H9 (cell line): ENCODE results near the gene PRKCD. TPM values are rescaled to one million over a fixed set of nuclear protein-coding genes. Genes with fewer than 3 reads are reported as not detected.

Experiments used
- DNase-seq: peaks from one replicate; pipeline ENCODE4 v3.0.0-alpha.2; 2017
- H2AFZ ChIP-seq: one replicate; pipeline ENCODE4 v1.6.1; 2013; ENCODE audit warnings: mild to moderate bottlenecking, low read length, control low read depth, moderate library complexity
- H2AK5ac ChIP-seq: 2 replicates; pipeline ENCODE4 v1.6.1; 2013; ENCODE audit warnings: low read length, control low read depth, mixed read lengths; ENCODE audit not compliant: insufficient read length
- H2BK120ac ChIP-seq: one replicate; pipeline ENCODE4 v1.6.1; 2013; ENCODE audit warnings: low read depth, mild to moderate bottlenecking, low read length, control low read depth, inconsistent platforms; ENCODE audit not compliant: poor library complexity, severe bottlenecking
- H2BK12ac ChIP-seq: 2 replicates; pipeline ENCODE4 v1.6.1; 2013; ENCODE audit warnings: low read length, control low read depth, mixed read lengths, low read depth; ENCODE audit not compliant: insufficient read length
- H2BK15ac ChIP-seq: 2 replicates; pipeline ENCODE4 v1.6.1; 2013; ENCODE audit warnings: low read depth, low read length, control low read depth
- H2BK20ac ChIP-seq: one replicate; pipeline ENCODE4 v1.6.1; 2013; ENCODE audit warnings: low read depth, mild to moderate bottlenecking, low read length, control low read depth, inconsistent platforms; ENCODE audit not compliant: poor library complexity, severe bottlenecking
- H2BK5ac ChIP-seq: 2 replicates; pipeline ENCODE4 v1.6.1; 2013; ENCODE audit warnings: low read length, control low read depth, mixed read lengths; ENCODE audit not compliant: insufficient read length
- H3K14ac ChIP-seq: 2 replicates; pipeline ENCODE4 v1.6.1; 2013; ENCODE audit warnings: low read length, control low read depth; ENCODE audit not compliant: insufficient read depth
- H3K18ac ChIP-seq: 2 replicates; pipeline ENCODE4 v1.6.1; 2013; ENCODE audit warnings: low read depth, mild to moderate bottlenecking, mixed read lengths, low read length, control low read depth; ENCODE audit not compliant: insufficient read length
- H3K23ac ChIP-seq: 2 replicates; pipeline ENCODE4 v1.6.1; 2013; ENCODE audit warnings: low read length, control low read depth, mixed read lengths, low read depth; ENCODE audit not compliant: insufficient read length
- H3K23me2 ChIP-seq: 2 replicates; pipeline ENCODE4 v1.6.1; 2013; ENCODE audit warnings: low read depth, mild to moderate bottlenecking, mixed read lengths, low read length, control low read depth; ENCODE audit not compliant: insufficient read length, poor library complexity, severe bottlenecking
- H3K27ac ChIP-seq: 2 replicates; pipeline ENCODE4 v1.5.1; 2013; ENCODE audit warnings: low read length, control low read depth, mixed read lengths, low read depth; ENCODE audit not compliant: insufficient read length
- H3K27me3 ChIP-seq: 2 replicates; pipeline ENCODE4 v1.6.1; 2013; ENCODE audit warnings: low read length, control low read depth, inconsistent platforms; ENCODE audit not compliant: insufficient read depth
- H3K4ac ChIP-seq: 2 replicates; pipeline ENCODE4 v1.6.1; 2013; ENCODE audit warnings: low read depth, mild to moderate bottlenecking, control low read depth, inconsistent platforms, low read length, moderate library complexity
- H3K4me1 ChIP-seq: 2 replicates; pipeline ENCODE4 v1.6.1; 2013; ENCODE audit warnings: low read length, control low read depth, inconsistent platforms; ENCODE audit not compliant: insufficient read depth
- H3K4me2 ChIP-seq: 2 replicates; pipeline ENCODE4 v1.6.1; 2013; ENCODE audit warnings: low read length, control low read depth, mixed read lengths; ENCODE audit not compliant: insufficient read length, insufficient read depth
- H3K56ac ChIP-seq: 2 replicates; pipeline ENCODE4 v1.6.1; 2013; ENCODE audit warnings: low read depth, mild to moderate bottlenecking, mixed read lengths, low read length, control low read depth; ENCODE audit not compliant: insufficient read length
- H3K79me1 ChIP-seq: 2 replicates; pipeline ENCODE4 v1.6.1; 2013; ENCODE audit warnings: low read depth, mild to moderate bottlenecking, moderate library complexity, low read length, control low read depth, inconsistent platforms; ENCODE audit not compliant: insufficient read depth, poor library complexity, severe bottlenecking
- H3K79me2 ChIP-seq: 2 replicates; pipeline ENCODE4 v1.6.1; 2013; ENCODE audit warnings: low read length, control low read depth, inconsistent platforms; ENCODE audit not compliant: insufficient read depth
- H3K9ac ChIP-seq: 2 replicates; pipeline ENCODE4 v1.6.1; 2013; ENCODE audit warnings: low read length, control low read depth, mixed read lengths; ENCODE audit not compliant: insufficient read length; ENCODE audit errors: extremely low read depth
- H3K9me3 ChIP-seq: one replicate; pipeline ENCODE4 v1.6.1; 2013; ENCODE audit warnings: low read depth, low read length, inconsistent platforms; ENCODE audit not compliant: control insufficient read depth
- H3T11ph ChIP-seq: one replicate; pipeline ENCODE4 v1.6.1; 2013; ENCODE audit warnings: mild to moderate bottlenecking, low read length, control low read depth, inconsistent platforms
- H4K20me1 ChIP-seq: one replicate; pipeline ENCODE4 v1.6.1; 2013; ENCODE audit not compliant: control insufficient read depth, insufficient read length, insufficient read depth
- H4K5ac ChIP-seq: 2 replicates; pipeline ENCODE4 v1.6.1; 2013; ENCODE audit warnings: low read depth, mild to moderate bottlenecking, mixed read lengths, low read length, control low read depth; ENCODE audit not compliant: insufficient read length
- H4K8ac ChIP-seq: replicated peaks from 2 replicates; pipeline ENCODE4 v1.6.1; 2013; ENCODE audit warnings: low read length, control low read depth, mixed read lengths, low read depth; ENCODE audit not compliant: insufficient read length
- H4K91ac ChIP-seq: 2 replicates; pipeline ENCODE4 v1.6.1; 2013; ENCODE audit warnings: low read depth, mild to moderate bottlenecking, moderate library complexity, mixed read lengths, low read length, control low read depth; ENCODE audit not compliant: insufficient read length
- H3K27ac Mint-ChIP-seq, 3 experiments: 2 replicates in 2 of 3; 3 replicates in 1 of 3; pipeline ENCODE4 v1.8.0; 2020 to 2021; ENCODE audit warnings: mixed read lengths in 3 of 3, mild to moderate bottlenecking in 1 of 3, moderate library complexity in 1 of 3
- H3K27me3 Mint-ChIP-seq: 2 replicates; pipeline ENCODE4 v1.8.0; 2021; ENCODE audit warnings: low read depth, mild to moderate bottlenecking, moderate library complexity, mixed read lengths
- H3K36me3 Mint-ChIP-seq, 3 experiments: 2 replicates in 2 of 3; 3 replicates in 1 of 3; pipeline ENCODE4 v1.8.0; 2020 to 2021; ENCODE audit warnings: low read depth in 3 of 3, mixed read lengths in 3 of 3; ENCODE audit not compliant: insufficient read depth in 1 of 3
- H3K4me1 Mint-ChIP-seq, 2 experiments: 2 replicates each; pipeline ENCODE4 v1.8.0; 2020; ENCODE audit warnings: mixed read lengths in 2 of 2
- H3K4me3 Mint-ChIP-seq, 2 experiments: 2 replicates in 1 of 2; 3 replicates in 1 of 2; pipeline ENCODE4 v1.8.0; 2020 to 2021; ENCODE audit warnings: mild to moderate bottlenecking in 2 of 2, mixed read lengths in 2 of 2, moderate library complexity in 1 of 2
- H3K9me3 Mint-ChIP-seq, 2 experiments: 2 replicates in 1 of 2; 3 replicates in 1 of 2; pipeline ENCODE4 v1.8.0; 2020; ENCODE audit warnings: mild to moderate bottlenecking in 2 of 2, mixed read lengths in 2 of 2, moderate library complexity in 1 of 2
- CTCF ChIP-seq: fragments of 200-600 bp; sonication (generic); conservative IDR thresholded peaks from 3 replicates; pipeline ENCODE4 v1.8.0; 2021; ENCODE audit warnings: antibody characterized with exemption, mild to moderate bottlenecking
- WGBS: extraction: QIAGEN DNeasy Blood & Tissue Kit; methylation state at CpG from one replicate; pipeline ENCODE4 v1.1.7; 2013; ENCODE audit warnings: missing lambda C conversion rate, low lambda C conversion rate, mixed read lengths; ENCODE audit not compliant: insufficient read length; ENCODE audit errors: extremely low coverage; 5-methylcytosine and 5-hydroxymethylcytosine counted together
- total RNA-seq: library from RNA; stranded (reverse); gene quantifications from 2 replicates; pipeline ENCODE4 v1.2.1, GENCODE V29; 2021

PRKCD gene
- total RNA-seq, 1 experiment from 2014 or later = 23.7 TPM

DNA sequence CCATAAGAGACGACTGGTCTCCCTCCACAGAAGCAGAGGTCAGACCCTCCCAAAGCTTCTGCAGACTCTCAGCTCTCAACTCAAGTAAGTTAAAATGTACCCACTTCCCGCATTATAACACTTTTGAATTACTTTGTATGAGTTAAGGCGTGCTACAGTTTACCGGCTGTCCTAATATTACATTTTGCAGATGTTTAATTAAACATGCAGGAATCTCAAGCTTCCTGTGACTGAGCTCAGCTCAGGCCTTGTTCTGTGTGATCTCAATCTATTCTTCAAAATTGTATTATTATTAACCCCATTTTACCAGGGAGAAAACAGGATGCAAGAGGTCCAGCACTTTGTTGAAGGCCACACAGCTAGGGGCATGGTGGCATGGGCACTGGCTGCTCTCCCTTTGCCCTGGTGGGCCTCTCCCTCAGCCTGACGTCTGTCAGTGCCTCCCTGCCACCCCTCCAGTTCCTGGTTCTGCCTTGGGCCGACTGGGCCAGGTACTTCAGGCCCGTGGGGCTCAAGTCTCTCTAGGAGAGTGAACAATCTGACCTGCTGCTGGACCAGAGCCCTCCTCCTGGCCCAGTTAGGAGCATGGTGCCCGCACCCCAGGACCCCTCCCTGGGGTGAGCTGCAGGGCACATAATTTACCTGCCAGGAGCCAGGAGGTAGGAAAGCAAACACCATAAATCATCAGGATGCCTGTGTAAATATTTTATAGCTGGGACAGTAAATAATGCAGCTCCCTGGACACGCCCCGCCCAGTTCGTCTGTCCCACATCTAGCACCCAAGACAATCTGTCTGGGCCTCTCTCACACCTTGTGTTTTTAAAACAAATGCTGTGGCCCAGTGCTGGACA, 15.9 kb upstream of the PRKCD start:
- TF ChIP-seq CTCF = no peak
- Histone ChIP-seq H4K20me1 (no peaks in the 10 kb centered on the region), H3K4me1 (no peaks in the 10 kb centered on the region), H3K56ac (no peak overlapping the region), H4K5ac (no peak overlapping the region), H2AFZ (no peak overlapping the region), H4K8ac (no peak overlapping the region), H3K23me2 (no peaks in the 10 kb centered on the region), H2BK20ac (no peak overlapping the region), H3T11ph (no peak overlapping the region), H2BK120ac (no peak overlapping the region), H2BK5ac (no peak overlapping the region), H3K4ac (no peak overlapping the region), H3K9me3 (no peaks in the 10 kb centered on the region), H2BK12ac (no peak overlapping the region), H3K79me1 (no peaks in the 10 kb centered on the region), H3K4me2 (no peak overlapping the region), H3K27me3 (no peaks in the 10 kb centered on the region), H3K14ac (no peak overlapping the region), H2AK5ac (no peak overlapping the region), H3K18ac (no peak overlapping the region), H3K27ac (no peak overlapping the region), H2BK15ac (no peak overlapping the region), H3K23ac (no peak overlapping the region), H4K91ac (no peak overlapping the region), H3K9ac (no peak overlapping the region), H3K79me2 (no peaks in the 10 kb centered on the region)
- no peak overlapping the region for H3K4me3 Mint-ChIP-seq
- H3K27me3 Mint-ChIP-seq = peaks cover 3% of the 10 kb centered on the region; the same call in 1 of the 2 replicates
- no peaks in the 10 kb centered on the region for H3K36me3 Mint-ChIP-seq
- no CpG with 5 or more reads among the region's 11 CpGs for WGBS
- H3K9me3 Mint-ChIP-seq = no peaks in the 10 kb centered on the region
- no peak for DNase-seq
- no peak overlapping the region for H3K27ac Mint-ChIP-seq
- H3K4me1 Mint-ChIP-seq = peaks cover 6 to 8% of the 10 kb centered on the region in 2 experiments
